Measurements from ENCODE around the gene APOM. TPM values are rescaled to one million over a fixed set of nuclear protein-coding genes. Genes with fewer than 3 reads are reported as not detected.

The APOM gene
- total and polyA plus RNA-seq, 9 donors: 1.3 to 7.7 (median 4.0) TPM

DNA sequence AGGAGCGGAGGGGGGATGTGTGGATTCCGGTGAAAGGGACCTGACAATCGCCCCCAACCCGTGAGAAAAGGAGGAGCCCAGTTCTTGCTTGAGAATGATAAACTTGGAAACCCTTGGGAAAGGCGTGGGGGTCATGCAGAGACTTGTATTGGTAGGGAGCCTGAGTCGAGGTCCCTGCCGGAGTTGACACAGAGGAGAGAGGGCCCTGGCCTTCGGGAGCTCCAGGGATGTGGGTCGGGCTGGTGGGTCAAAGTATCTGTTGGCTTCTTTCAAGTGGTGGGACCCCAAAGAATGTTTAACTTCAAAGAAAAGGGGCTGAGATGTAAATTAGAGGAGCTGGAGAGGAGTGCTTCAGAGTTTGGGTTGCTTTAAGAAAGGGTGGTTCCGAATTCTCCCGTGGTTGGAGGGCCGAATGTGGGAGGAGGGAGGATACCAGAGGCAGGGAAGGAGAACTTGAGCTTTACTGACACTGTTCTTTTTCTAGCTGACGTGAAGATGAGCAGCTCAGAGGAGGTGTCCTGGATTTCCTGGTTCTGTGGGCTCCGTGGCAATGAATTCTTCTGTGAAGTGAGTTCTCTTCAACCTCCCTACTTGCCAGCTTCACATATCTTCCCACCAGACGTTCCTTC is 10.8 kb downstream of the APOM start:
- peaks cover 13% of the 10 kb centered on the region for H3K4me1 ChIP-seq (ENCODE audit: insufficient read depth)
- H3K27ac ChIP-seq: peak overlapping the region; percentile 85 to 90
- no peaks in the 10 kb centered on the region for H3K9me3 ChIP-seq
- H3K36me3 ChIP-seq: no peaks in the 10 kb centered on the region
- TF ChIP-seq EP300 (IDR thresholded peaks at IDR 0.05): no peak
- no peak for TF ChIP-seq POLR2A (IDR thresholded peaks at IDR 0.05)
- TF ChIP-seq, protein P1, sequence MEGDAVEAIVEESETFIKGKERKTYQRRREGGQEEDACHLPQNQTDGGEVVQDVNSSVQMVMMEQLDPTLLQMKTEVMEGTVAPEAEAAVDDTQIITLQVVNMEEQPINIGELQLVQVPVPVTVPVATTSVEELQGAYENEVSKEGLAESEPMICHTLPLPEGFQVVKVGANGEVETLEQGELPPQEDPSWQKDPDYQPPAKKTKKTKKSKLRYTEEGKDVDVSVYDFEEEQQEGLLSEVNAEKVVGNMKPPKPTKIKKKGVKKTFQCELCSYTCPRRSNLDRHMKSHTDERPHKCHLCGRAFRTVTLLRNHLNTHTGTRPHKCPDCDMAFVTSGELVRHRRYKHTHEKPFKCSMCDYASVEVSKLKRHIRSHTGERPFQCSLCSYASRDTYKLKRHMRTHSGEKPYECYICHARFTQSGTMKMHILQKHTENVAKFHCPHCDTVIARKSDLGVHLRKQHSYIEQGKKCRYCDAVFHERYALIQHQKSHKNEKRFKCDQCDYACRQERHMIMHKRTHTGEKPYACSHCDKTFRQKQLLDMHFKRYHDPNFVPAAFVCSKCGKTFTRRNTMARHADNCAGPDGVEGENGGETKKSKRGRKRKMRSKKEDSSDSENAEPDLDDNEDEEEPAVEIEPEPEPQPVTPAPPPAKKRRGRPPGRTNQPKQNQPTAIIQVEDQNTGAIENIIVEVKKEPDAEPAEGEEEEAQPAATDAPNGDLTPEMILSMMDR (IDR thresholded peaks at IDR 0.05): no peak
- H3K27me3 ChIP-seq: no peaks in the 10 kb centered on the region
- intact Hi-C loops (cut with DNase I): loop anchor here in 1 of 4 donors (5.0 kb wide), 2 partner anchors 61 to 166 kb away; partner anchors contain the start of gene DDAH2
- WGBS, 3 donors: 1 to 3% (median 1%) methylated on average over 15 of the region's 15 CpGs
- no peak for DNase-seq
- peak overlapping the region; percentile 78 for H3K4me3 ChIP-seq

DNA sequence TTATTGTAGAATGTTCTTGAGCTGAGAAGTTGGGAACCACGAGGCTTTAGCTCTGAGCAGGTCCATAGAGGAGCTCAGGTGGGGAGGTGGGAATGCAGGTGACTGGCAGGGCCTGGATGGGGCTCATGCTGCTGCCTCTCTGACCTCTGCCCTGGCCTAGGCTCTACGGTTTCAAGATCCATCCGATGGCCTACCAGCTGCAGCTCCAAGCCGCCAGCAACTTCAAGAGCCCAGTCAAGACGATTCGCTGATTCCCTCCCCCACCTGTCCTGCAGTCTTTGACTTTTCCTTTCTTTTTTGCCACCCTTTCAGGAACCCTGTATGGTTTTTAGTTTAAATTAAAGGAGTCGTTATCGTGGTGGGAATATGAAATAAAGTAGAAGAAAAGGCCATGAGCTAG is 14.0 kb downstream of the APOM start, which contains the start of gene LY6G5B:
LY6G5B (plus strand) TSS at position 301 of the 400 bp plus-strand sequence. CDS start 975 bp downstream, outside the sequence.
- 69 to 80% (median 71%) methylated on average over 8 of the region's 8 CpGs for WGBS, 3 donors
- Histone ChIP-seq H3K9me3 (no peaks in the 10 kb centered on the region), H3K27ac (no peak within 1 kb of the TSS), H3K4me3 (no peak within 1 kb of the TSS), H3K36me3 (no peaks in the 10 kb centered on the region), H3K27me3 (no peaks in the 10 kb centered on the region), H3K4me1 (ENCODE audit: insufficient read depth) (peaks cover 2% of the 10 kb centered on the region)
- DNase-seq: no peak
- intact Hi-C loops (cut with DNase I): loop anchor here in 2 of 4 donors (5.0 to 10.0 kb wide), 3 partner anchors 58 to 295 kb away; partner anchors contain the start of gene DDAH2 (in 1 of the 2)
- TF ChIP-seq POLR2A (IDR thresholded peaks at IDR 0.05): no peak
- TF ChIP-seq, protein P1 (IDR thresholded peaks at IDR 0.05): no peak
- TF ChIP-seq EP300 (IDR thresholded peaks at IDR 0.05): no peak

DNA sequence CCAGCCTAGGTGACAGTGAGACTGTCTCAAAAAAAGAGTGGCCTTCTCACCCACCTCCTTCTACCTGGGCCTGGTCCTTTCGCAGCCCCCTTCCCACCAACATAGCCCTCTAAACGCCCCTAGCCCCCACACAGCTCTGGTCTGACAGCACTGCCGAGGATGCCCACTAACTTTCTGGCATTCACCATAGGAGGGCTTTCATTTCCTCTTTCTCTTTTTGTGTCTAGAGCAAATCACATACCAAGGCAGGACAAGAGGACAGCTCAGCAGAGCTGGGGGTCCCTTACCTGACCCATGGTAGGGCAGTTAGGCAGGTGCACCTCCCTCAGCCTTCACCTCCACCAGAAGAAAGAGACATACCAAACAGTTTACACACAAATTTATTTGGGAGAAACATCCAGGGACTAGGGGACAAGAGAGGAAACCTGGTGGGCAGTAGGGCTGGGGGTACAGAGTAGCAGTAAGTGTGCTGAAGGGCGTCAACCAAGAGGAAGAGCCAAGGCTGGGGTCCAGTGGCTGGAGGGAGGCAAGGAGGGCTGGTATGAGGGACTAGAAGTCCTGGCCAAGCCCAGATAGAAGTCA is 20.7 kb downstream of the APOM start:
- Histone ChIP-seq H3K4me3 (no peak overlapping the region), H3K27me3 (no peaks in the 10 kb centered on the region), H3K27ac (no peak overlapping the region), H3K9me3 (no peaks in the 10 kb centered on the region), H3K36me3 (no peaks in the 10 kb centered on the region), H3K4me1 (ENCODE audit: insufficient read depth) (peaks cover under 1% of the 10 kb centered on the region)
- no peak for DNase-seq
- intact Hi-C loops (cut with DNase I): loop anchor here in 1 of 4 donors (10.0 kb wide), 1 partner anchor 288 kb away; no protein-coding TSS in a partner anchor
- WGBS, 3 donors: 80 to 85% (median 84%) methylated on average over 4 of the region's 4 CpGs
- TF ChIP-seq EP300 (IDR thresholded peaks at IDR 0.05) (no peak), POLR2A (IDR thresholded peaks at IDR 0.05) (no peak)
- TF ChIP-seq, protein P1 (IDR thresholded peaks at IDR 0.05): no peak

DNA sequence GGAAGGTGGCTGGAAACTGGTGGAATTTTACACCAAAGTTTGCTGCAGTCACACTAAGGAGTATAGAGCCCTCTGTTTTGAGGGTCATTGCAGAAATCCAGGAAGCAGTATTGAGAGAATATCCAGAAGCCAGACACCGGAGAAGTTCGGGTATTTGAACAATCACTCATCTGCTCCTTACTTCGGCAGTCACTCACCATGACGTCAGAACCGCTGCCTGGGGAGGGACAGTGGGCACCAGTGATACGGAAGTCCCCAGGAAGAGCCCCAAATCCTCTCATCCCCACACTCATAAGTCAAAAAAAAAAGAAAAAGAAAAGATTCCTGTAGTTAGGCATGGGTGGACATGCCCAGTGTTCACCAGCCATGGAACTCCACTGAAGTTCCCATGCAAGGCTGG is 21.2 kb downstream of the APOM start:
- no peak overlapping the region for H3K4me3 ChIP-seq
- DNase-seq: no peak
- peaks cover 2% of the 10 kb centered on the region for H3K4me1 ChIP-seq (ENCODE audit: insufficient read depth)
- H3K36me3 ChIP-seq: no peaks in the 10 kb centered on the region
- 58 to 69% (median 69%) methylated on average over 6 of the region's 6 CpGs for WGBS, 3 donors
- intact Hi-C loops (cut with DNase I): loop anchor here in 1 of 4 donors (10.0 kb wide), 1 partner anchor 288 kb away; no protein-coding TSS in a partner anchor
- no peaks in the 10 kb centered on the region for H3K9me3 ChIP-seq
- H3K27me3 ChIP-seq: no peaks in the 10 kb centered on the region
- H3K27ac ChIP-seq: no peak overlapping the region
- TF ChIP-seq EP300 (IDR thresholded peaks at IDR 0.05) (no peak), POLR2A (IDR thresholded peaks at IDR 0.05) (no peak)
- TF ChIP-seq, protein P1 (IDR thresholded peaks at IDR 0.05): no peak

Measured in ovary (tissue), 9 donors.